Activated CD4-positive, alpha-beta T cell treated with anti-CD3 and anti-CD28 coated beads, Interleukin-2, amount 10 ng/mL, durations not matched to agents 24 days and 14 days (primary cell): Measurements from ENCODE around the gene USP40. TPM values are rescaled to one million over a fixed set of nuclear protein-coding genes. Genes with fewer than 3 reads are reported as not detected.

ENCODE experiments used
- DNase-seq: peaks from one replicate; pipeline ENCODE4 v3.0.0; 2022
- H3K27ac Mint-ChIP-seq: one replicate; pipeline ENCODE4 v1.8.0; 2022; ENCODE audit warnings: mild to moderate bottlenecking, mixed read lengths
- H3K27me3 Mint-ChIP-seq: one replicate; pipeline ENCODE4 v1.8.0; 2022; ENCODE audit warnings: mixed read lengths
- H3K36me3 Mint-ChIP-seq: one replicate; pipeline ENCODE4 v1.8.0; 2022; ENCODE audit warnings: low read depth, mild to moderate bottlenecking, mixed read lengths
- H3K4me1 Mint-ChIP-seq: one replicate; pipeline ENCODE4 v1.8.0; 2021; ENCODE audit warnings: mixed read lengths
- H3K4me3 Mint-ChIP-seq: one replicate; pipeline ENCODE4 v1.8.0; 2022; ENCODE audit warnings: mild to moderate bottlenecking, moderate library complexity, mixed read lengths
- H3K9me3 Mint-ChIP-seq: one replicate; pipeline ENCODE4 v1.8.0; 2021; ENCODE audit warnings: mixed read lengths
- intact Hi-C: fragments of 100-400 bp; cut with micrococcal nuclease; formaldehyde crosslinking; loops from one replicate; pipeline ENCODE4 v1.15.1; 2023
- total RNA-seq: library from RNA; stranded (reverse); gene quantifications from 2 replicates; pipeline ENCODE4 v1.2.3, GENCODE V29; 2022

USP40 gene
- total RNA-seq, 1 donor from 2014 or later: 12.8 TPM

DNA sequence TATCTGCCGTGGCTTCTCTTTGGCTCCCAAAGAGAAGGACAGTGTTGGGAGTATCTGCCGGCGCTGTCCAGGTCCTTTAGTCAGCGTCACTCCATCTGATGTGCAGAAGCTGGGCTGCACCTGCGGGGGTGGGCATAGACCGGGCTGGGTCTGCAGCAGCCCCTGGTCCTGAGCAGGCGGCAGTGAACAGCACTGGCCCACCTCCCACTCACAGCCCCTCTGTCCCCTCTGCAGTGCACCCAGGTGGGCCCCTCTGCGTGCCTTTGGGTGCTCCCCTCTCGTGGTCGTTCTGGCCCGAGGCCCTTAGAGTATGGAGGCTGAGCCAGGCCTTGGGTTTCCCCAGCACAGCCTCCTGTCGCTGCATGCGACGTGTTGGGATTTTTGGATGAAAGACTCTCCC is 95.7 kb downstream of the USP40 start:
- Mint-ChIP-seq H3K27me3 (no peaks in the 10 kb centered on the region), H3K36me3 (peaks cover 25% of the 10 kb centered on the region), H3K9me3 (no peaks in the 10 kb centered on the region), H3K4me1 (no peaks in the 10 kb centered on the region), H3K27ac (no peak overlapping the region), H3K4me3 (no peak overlapping the region)
- DNase-seq: no peak
- intact Hi-C loops: no loop called here

DNA sequence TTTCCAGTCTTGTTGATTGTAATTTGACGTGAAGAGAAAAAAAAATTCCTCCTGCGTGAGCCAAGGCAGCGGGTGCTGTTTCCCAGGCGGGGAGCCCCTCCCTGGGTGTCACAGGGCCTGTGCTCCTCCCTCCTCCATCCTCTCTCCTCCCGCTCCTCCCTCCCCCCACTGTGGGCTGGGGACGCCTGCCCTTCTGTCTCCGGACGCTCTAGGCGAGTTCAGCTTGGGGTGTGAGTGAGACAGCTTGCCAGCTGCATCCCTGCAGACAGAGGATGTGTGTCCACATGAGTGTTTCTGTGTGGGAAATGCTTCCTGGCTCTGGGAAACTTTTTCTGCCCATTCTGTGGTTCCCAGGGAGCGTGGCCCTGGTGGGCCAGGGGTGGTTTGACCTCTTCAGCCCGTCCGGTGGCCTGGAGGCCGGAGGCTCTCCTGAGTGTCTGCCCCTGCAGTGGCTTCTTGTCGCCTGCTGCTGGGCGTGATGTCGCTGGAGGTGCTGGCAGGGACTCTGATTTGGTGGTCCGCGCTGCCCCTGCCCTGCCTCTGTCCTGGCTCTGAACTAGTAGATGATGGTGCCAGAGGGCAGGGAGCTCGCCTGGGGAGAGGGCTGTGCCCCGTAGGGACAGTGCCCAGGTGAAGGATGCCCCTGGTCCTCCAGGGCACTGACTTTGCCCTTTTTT is 96.4 kb downstream of the USP40 start:
- H3K4me1 Mint-ChIP-seq: no peaks in the 10 kb centered on the region
- no peaks in the 10 kb centered on the region for H3K27me3 Mint-ChIP-seq
- intact Hi-C loops: no loop called here
- no peak for DNase-seq
- no peak overlapping the region for H3K4me3 Mint-ChIP-seq
- peaks cover 26% of the 10 kb centered on the region for H3K36me3 Mint-ChIP-seq
- H3K9me3 Mint-ChIP-seq: no peaks in the 10 kb centered on the region
- H3K27ac Mint-ChIP-seq: no peak overlapping the region

DNA sequence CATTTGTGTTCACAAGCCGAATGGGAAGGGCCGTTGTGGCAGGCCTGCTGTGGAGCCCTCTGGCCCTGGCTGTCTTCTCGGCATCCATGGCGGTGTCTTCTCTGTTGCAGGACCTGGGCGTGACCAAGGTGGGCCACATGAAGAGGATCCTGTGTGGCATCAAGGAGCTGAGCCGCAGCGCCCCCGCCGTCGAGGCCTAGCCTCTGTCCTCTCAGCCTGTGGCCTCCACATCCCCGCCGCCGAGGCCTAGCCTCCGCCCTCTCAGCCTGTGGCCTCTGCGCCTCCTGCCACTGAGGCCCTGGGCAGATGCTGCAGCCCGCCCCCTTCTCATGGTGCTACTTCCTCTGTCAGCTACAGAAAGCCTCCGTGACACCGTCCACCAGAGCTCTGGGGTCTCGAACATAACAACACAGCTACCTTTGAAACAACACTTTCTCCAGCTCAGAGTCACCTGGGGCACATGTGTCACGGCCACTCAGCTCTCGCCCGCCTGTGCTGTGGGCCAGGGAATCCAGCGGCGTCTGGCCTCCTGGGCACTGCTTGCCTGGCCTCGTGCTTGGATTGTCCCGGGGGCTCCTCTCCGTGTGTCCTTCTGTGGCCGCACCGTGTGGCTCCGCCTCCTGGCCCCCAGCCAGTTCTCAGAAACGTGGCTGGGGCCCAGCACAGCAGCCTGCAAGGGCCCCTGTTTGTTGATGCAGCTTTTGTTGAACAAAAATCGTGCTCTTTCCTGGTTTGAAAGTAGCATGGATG is 97.1 kb downstream of the USP40 start:
- H3K36me3 Mint-ChIP-seq: peaks cover 27% of the 10 kb centered on the region
- no peaks in the 10 kb centered on the region for H3K9me3 Mint-ChIP-seq
- no peaks in the 10 kb centered on the region for H3K27me3 Mint-ChIP-seq
- DNase-seq: no peak
- no peak overlapping the region for H3K27ac Mint-ChIP-seq
- H3K4me3 Mint-ChIP-seq: no peak overlapping the region
- no peaks in the 10 kb centered on the region for H3K4me1 Mint-ChIP-seq
- intact Hi-C loops: no loop called here

DNA sequence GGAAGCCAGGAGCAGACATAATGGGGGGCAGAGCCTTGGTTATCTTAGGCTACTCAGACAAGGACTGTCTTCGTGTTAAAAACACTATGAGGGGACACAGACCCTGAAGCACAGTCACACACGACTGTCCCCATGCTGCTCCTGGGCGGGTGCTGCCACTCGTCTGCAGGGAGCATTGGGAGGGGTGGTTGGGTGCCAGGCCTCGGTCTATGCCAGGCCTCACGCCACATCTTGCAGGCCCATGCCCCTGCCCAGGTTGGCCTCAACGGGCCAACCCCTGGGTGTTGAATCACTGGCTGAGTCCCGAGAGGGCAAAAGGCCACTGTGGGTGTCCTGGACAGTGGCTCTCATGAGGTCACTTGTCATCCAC is 97.9 kb downstream of the USP40 start:
- Mint-ChIP-seq H3K4me3 (no peak overlapping the region), H3K27me3 (no peaks in the 10 kb centered on the region), H3K9me3 (no peaks in the 10 kb centered on the region), H3K4me1 (no peaks in the 10 kb centered on the region), H3K36me3 (peaks cover 32% of the 10 kb centered on the region), H3K27ac (no peak overlapping the region)
- DNase-seq: no peak
- intact Hi-C loops: no loop called here

DNA sequence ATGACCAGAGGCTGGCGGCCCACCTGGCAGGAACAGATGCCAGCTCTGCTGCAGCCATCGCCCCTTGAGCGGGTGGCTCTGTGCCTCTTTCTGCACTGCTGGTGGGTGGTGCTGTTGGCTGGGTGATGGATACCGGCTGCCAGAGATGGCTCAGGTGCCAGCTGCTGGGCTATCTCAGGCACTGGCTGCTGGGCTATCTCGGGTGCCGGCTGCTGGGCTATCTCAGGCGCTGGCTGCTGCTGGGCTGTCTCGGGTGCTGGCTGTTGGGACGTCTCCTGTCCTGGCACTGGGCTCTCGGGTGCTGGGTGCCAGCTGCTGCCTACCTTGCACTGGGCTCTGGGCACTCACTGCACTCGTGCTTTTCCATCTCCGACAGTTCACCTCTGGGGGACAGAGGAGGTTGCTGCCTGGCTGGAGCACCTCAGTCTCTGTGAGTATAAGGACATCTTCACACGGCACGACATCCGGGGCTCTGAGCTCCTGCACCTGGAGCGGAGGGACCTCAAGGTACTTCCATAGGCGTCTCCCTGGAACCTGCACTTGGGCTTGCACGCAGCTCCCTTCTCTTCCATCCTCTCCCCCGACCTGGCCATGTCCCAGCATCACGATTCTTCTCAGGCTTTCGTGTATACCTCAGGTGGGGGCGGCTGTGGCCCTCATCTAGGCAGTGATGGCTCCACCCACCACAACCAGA is 98.4 kb downstream of the USP40 start:
- no peak overlapping the region for H3K27ac Mint-ChIP-seq
- no peaks in the 10 kb centered on the region for H3K9me3 Mint-ChIP-seq
- H3K27me3 Mint-ChIP-seq: no peaks in the 10 kb centered on the region
- intact Hi-C loops: no loop called here
- peaks cover 37% of the 10 kb centered on the region for H3K36me3 Mint-ChIP-seq
- no peak overlapping the region for H3K4me3 Mint-ChIP-seq
- no peak for DNase-seq
- no peaks in the 10 kb centered on the region for H3K4me1 Mint-ChIP-seq

DNA sequence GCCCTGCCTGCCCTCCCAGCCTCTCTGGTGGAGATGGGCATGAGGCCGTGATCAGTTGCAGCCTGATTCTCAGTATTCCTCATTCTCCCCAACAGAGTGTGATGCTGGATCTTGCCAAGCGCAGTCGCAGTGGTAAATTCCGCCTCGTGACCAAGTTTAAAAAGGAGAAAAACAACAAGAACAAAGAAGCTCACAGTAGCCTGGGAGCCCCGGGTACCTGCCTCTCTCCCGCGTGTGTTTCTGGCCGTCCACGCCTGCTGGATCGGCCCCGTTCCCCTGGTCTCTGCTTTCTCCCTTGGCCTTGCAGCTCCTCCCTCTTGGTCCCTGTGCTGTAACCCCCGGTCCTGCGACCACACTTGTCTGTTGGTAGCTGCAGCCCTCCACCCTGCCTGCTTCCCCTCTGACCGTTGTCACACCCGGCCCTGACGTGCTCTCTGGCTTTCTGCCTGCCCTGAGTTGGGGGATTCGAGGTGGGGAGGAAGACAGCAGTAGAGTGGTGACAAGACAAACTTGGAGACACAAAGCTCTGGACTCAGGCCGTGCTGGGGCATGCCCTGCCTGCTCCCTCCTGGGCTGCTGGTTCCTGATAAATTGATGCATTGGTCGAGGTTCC is 99.5 kb downstream of the USP40 start:
- Mint-ChIP-seq H3K27ac (no peak overlapping the region), H3K27me3 (no peaks in the 10 kb centered on the region), H3K4me3 (no peak overlapping the region), H3K4me1 (no peaks in the 10 kb centered on the region), H3K36me3 (peaks cover 39% of the 10 kb centered on the region), H3K9me3 (no peaks in the 10 kb centered on the region)
- intact Hi-C loops: no loop called here
- DNase-seq: no peak

DNA sequence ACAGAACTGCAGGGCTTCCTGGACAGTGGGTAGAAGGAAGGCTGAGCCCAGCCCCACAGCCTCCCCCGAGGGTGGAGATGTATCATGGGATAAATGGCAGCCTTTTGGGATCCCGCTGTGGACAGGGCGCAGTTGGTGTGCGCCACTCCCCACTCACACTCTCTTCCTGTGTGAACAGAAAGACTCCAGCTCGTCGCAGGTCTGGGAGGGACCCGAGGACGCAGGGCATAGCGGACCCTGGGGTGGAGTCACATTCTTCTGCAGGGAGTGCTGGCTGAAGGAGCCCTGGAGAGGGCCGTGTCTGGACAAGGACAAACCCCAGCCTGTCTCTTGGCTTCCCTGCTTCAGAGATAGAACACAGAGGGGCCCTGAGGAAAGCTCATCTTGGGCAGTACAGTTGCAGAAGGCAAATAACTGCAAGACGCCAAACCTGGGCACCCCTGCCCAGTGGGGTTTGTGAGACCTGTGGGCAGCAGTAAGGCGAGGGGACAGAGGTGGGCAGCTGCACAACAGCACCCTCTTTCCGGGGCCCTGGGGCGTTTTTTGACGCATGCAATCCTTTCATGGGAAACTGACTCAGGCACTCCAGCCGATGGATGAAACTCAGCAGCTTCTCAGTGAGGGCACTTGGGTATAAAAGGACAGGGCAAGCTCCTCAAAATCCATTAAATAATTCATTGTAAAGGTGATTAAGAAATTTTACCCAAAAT is 101.9 kb downstream of the USP40 start:
- intact Hi-C loops: no loop called here
- Mint-ChIP-seq H3K4me3 (no peak overlapping the region), H3K27ac (no peak overlapping the region), H3K9me3 (no peaks in the 10 kb centered on the region), H3K36me3 (peaks cover 49% of the 10 kb centered on the region), H3K4me1 (no peaks in the 10 kb centered on the region), H3K27me3 (no peaks in the 10 kb centered on the region)
- no peak for DNase-seq

DNA sequence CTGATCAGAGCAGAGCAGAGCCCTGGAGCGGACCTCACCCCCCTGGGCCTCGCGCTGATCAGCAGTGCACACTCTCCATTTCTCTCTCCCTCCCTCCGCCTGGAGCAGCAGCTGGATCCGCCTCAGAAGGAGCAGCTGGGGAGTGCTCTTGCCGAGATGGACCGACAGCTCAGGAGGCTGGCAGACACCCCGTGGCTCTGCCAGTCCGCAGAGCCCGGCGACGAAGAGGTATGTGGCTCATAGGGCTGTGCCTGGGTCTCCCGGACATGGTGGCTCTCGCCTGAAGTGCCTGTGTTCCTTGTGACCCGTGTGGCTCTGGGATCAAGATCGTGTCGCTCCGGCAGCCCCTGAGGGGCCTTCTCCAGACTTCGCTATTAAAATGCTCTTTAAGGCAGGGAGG is 102.5 kb downstream of the USP40 start:
- no peaks in the 10 kb centered on the region for H3K27me3 Mint-ChIP-seq
- intact Hi-C loops: no loop called here
- H3K9me3 Mint-ChIP-seq: no peaks in the 10 kb centered on the region
- H3K4me3 Mint-ChIP-seq: no peak overlapping the region
- peaks cover 44% of the 10 kb centered on the region for H3K36me3 Mint-ChIP-seq
- H3K4me1 Mint-ChIP-seq: no peaks in the 10 kb centered on the region
- no peak for DNase-seq
- no peak overlapping the region for H3K27ac Mint-ChIP-seq

DNA sequence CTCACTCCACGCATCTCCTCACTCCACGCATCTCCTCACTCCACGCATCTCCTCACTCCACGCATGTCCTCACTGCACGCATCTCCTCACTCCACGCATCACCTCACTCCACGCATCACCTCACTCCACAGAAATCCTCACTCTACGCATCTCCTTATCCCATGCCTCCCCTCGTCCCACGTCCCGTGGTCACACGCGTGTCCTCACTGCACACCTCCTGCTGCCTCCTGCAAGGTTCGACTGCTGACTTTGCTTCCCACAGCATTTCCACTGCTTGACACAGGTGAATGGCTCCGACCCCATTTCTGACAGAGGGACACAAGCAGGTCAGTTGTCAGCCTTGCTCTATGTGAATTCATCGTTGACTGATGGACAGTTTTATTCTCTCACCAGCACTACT is 103.0 kb downstream of the USP40 start:
- DNase-seq: no peak
- Mint-ChIP-seq H3K4me3 (no peak overlapping the region), H3K9me3 (no peaks in the 10 kb centered on the region), H3K4me1 (no peaks in the 10 kb centered on the region), H3K27me3 (no peaks in the 10 kb centered on the region), H3K36me3 (peaks cover 45% of the 10 kb centered on the region), H3K27ac (no peak overlapping the region)
- intact Hi-C loops: no loop called here

DNA sequence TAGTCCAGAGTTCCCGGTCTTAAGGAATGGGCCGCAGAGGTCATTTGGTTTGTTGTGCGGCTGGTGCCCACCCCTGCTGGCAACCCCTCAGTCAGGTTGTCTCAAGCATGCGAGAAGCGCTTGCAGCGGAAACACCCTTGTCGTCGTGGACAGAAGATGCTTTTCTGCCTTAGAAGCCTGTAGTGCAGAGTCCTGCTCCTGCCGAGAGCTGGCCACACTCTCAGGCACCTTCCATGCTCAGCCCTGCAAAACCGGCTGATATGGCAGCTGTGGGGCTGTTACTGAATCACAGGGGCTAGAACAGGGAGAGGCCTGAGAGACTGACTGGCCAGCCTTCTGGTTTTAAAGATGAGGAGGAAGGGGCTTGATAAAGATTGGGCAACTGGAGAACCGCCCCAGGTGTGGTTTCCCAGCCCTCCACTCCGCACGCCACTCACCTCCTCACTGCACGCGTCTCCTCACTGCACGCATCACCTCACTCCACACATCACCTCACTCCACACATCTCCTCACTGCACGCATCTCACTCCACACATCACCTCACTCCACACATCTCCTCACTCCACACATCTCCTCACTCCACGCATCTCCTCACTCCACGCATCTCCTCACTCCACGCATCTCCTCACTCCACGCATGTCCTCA is 103.6 kb downstream of the USP40 start:
- peaks cover 44% of the 10 kb centered on the region for H3K36me3 Mint-ChIP-seq
- H3K4me1 Mint-ChIP-seq: no peaks in the 10 kb centered on the region
- intact Hi-C loops: no loop called here

DNA sequence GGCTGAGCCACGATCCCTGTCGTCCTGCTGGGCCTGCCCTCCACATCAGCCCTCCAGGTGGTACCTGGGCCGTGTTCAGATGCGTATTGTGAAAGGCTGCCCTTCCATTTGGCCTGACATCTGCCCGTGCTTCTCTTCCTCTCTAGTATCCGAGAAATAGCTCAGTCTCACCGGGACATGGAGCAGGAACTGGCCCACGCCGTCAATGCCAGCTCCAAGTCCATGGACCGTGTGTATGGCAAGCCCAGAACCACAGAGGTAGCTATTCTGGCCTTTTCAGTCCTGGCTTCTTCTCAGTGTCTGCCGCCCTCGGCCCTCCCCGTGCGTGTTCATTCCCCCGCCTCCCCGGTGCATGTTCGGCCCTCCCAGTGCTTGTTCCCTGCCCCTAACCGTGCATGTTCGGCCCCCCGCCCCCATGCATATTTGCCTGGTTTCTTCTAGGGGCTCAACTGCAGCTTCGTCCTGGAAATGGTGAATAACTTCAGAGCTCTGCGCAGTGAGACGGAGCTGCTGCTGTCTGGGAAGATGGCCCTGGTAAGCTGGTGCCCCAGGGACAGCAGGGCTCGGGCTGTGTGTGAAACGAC is 104.3 kb downstream of the USP40 start:
- H3K36me3 Mint-ChIP-seq: peaks cover 49% of the 10 kb centered on the region
- no peak overlapping the region for H3K27ac Mint-ChIP-seq
- intact Hi-C loops: no loop called here
- no peaks in the 10 kb centered on the region for H3K27me3 Mint-ChIP-seq
- no peaks in the 10 kb centered on the region for H3K9me3 Mint-ChIP-seq
- DNase-seq: no peak
- no peaks in the 10 kb centered on the region for H3K4me1 Mint-ChIP-seq
- no peak overlapping the region for H3K4me3 Mint-ChIP-seq

More for the DNA sequence above, 103.6 kb downstream of the USP40 start:
- no peak for DNase-seq
- Mint-ChIP-seq H3K27me3 (no peaks in the 10 kb centered on the region), H3K4me3 (no peak overlapping the region), H3K9me3 (no peaks in the 10 kb centered on the region), H3K27ac (no peak overlapping the region)

DNA sequence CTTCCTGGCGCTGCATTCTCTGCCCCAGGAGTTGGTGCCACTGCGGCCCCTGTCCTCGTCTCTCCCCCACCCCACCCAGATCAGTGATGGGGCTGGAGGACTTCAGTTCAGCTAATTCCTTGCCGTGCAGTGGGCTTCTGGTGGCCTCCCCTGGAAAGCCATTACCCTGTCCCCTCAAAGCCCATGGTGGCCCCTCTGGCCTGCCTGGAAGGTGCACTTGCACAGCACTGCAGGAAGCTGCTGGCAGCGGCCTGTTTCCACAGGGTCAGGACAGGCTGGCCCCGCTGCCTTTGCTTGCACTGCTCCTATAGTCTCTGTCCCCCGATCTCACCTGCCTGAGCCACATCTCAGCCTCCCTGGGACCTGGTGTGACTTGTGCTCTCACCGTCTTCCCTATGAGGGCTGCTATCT is 105.1 kb downstream of the USP40 start:
- DNase-seq: no peak
- no peaks in the 10 kb centered on the region for H3K4me1 Mint-ChIP-seq
- intact Hi-C loops: no loop called here
- peaks cover 50% of the 10 kb centered on the region for H3K36me3 Mint-ChIP-seq
- H3K4me3 Mint-ChIP-seq: no peak overlapping the region
- no peaks in the 10 kb centered on the region for H3K27me3 Mint-ChIP-seq
- H3K27ac Mint-ChIP-seq: no peak overlapping the region
- no peaks in the 10 kb centered on the region for H3K9me3 Mint-ChIP-seq
